Tibial nerve (tissue), 4 donors: ENCODE data around the gene RICTOR. TPM values are rescaled to one million over a fixed set of nuclear protein-coding genes. Genes with fewer than 3 reads are reported as not detected.
"Not testable (repeated sequence)": the region's sequence is repeated elsewhere in the genome, so short reads cannot be mapped to it uniquely, and the experiment has no call there.

Experiments used
- DNase-seq, 2 donors: peaks; one replicate each; pipeline ENCODE4 v3.0.0-alpha.2; 2019; ENCODE audit warnings: low spot score in 2 of 2
- H3K27ac ChIP-seq, 4 donors: fragments of 200-600 bp; sonication (generic) in 3 of 4; one replicate each; pipeline ENCODE4 v1.5.1; 2017 to 2019; ENCODE audit warnings: mild to moderate bottlenecking in 1 of 4
- H3K27me3 ChIP-seq, 2 donors: fragments of 200-600 bp; sonication (generic) in 1 of 2; one replicate each; pipeline versions ENCODE4 v1.5.1 to v1.6.0; 2017 to 2019
- H3K36me3 ChIP-seq, 3 donors: fragments of 200-600 bp; sonication (generic); one replicate each; pipeline ENCODE4 v1.5.1; 2018 to 2019
- H3K4me1 ChIP-seq, 4 donors: fragments of 200-600 bp; sonication (generic) in 3 of 4; one replicate each; pipeline ENCODE4 v1.5.1; 2017 to 2019
- H3K4me3 ChIP-seq, 4 donors: fragments of 200-600 bp; sonication (generic) in 3 of 4; one replicate each; pipeline ENCODE4 v1.5.1; 2017 to 2019; ENCODE audit warnings: mild to moderate bottlenecking in 1 of 4, moderate library complexity in 1 of 4
- H3K9me3 ChIP-seq, 4 donors: fragments of 200-600 bp; sonication (generic) in 3 of 4; one replicate each; pipeline ENCODE4 v1.5.1; 2017 to 2019
- EP300 ChIP-seq, 2 donors: sonication (generic); formaldehyde crosslinking; IDR thresholded peaks; one replicate each; pipeline ENCODE4 v1.6.1; 2017; ENCODE audit warnings: antibody characterized with exemption in 2 of 2, mild to moderate bottlenecking in 1 of 2
- POLR2A ChIP-seq, 2 donors: fragments of 450-650 bp; IDR thresholded peaks; one replicate each; pipeline ENCODE4 v1.6.1; 2017; ENCODE audit warnings: antibody characterized with exemption in 2 of 2, mild to moderate bottlenecking in 2 of 2, moderate library complexity in 2 of 2
- WGBS, 2 donors: methylation state at CpG; one replicate each; pipeline ENCODE4 v1.1.5; 2018; 5-methylcytosine and 5-hydroxymethylcytosine counted together
- total RNA-seq, 4 donors: library from RNA; depleted of rRNA; stranded (reverse); fragments of >200 nt; gene quantifications; one replicate each; pipeline ENCODE4 v1.1.0, GENCODE V29; 2016
- TF ChIP-seq, protein P1 (sequence below), 5 experiments: fragments of 200-600 bp in 3 of 5; fragments of 450-650 bp in 2 of 5; sonication (generic) in 3 of 5; IDR thresholded peaks; one replicate each; pipeline ENCODE4 v1.5.1; 2016 to 2019; ENCODE audit warnings: antibody characterized with exemption in 5 of 5, mild to moderate bottlenecking in 3 of 5, moderate library complexity in 2 of 5

RICTOR gene
- total RNA-seq, 4 donors from 2014 or later = 33.9 to 59.0 (median 44.3) TPM

DNA sequence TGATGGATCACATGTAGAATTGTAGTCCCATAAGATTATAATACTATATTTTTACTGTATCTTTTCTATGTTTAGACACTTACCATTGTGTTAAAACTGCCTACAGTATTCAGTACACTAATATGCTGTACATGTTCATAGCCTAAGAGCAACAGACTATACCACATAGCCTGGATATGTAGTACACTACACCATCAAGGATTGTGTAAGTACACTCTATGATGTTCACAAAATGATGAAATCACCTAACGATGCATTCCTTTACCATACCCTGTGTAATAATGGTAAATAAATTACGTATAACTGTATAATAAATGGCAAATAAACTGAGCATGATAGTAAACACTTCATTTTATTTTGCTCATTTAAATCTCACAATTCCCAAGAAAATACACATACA is 60.3 kb downstream of the RICTOR start:
- 93 to 99% methylated on average over 2 of the region's 2 CpGs for WGBS, 2 donors
- TF ChIP-seq, protein P1, sequence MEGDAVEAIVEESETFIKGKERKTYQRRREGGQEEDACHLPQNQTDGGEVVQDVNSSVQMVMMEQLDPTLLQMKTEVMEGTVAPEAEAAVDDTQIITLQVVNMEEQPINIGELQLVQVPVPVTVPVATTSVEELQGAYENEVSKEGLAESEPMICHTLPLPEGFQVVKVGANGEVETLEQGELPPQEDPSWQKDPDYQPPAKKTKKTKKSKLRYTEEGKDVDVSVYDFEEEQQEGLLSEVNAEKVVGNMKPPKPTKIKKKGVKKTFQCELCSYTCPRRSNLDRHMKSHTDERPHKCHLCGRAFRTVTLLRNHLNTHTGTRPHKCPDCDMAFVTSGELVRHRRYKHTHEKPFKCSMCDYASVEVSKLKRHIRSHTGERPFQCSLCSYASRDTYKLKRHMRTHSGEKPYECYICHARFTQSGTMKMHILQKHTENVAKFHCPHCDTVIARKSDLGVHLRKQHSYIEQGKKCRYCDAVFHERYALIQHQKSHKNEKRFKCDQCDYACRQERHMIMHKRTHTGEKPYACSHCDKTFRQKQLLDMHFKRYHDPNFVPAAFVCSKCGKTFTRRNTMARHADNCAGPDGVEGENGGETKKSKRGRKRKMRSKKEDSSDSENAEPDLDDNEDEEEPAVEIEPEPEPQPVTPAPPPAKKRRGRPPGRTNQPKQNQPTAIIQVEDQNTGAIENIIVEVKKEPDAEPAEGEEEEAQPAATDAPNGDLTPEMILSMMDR (IDR thresholded peaks at IDR 0.05) = no peak
- TF ChIP-seq POLR2A (IDR thresholded peaks at IDR 0.05) = no peak
- no peak for TF ChIP-seq EP300 (IDR thresholded peaks at IDR 0.05)
- no peak overlapping the region for H3K4me3 ChIP-seq
- no peak for DNase-seq
- peaks cover 0 to 35% (median 0%) of the 10 kb centered on the region in 3 donors for H3K36me3 ChIP-seq
- no peaks in the 10 kb centered on the region for H3K27me3 ChIP-seq
- H3K27ac ChIP-seq = peak overlapping the region in 1 of 4 donors; percentile 26
- peaks cover 0 to 20% (median 5%) of the 10 kb centered on the region in 4 donors for H3K4me1 ChIP-seq
- H3K9me3 ChIP-seq = peaks cover 0 to 16% (median 0%) of the 10 kb centered on the region in 4 donors

DNA sequence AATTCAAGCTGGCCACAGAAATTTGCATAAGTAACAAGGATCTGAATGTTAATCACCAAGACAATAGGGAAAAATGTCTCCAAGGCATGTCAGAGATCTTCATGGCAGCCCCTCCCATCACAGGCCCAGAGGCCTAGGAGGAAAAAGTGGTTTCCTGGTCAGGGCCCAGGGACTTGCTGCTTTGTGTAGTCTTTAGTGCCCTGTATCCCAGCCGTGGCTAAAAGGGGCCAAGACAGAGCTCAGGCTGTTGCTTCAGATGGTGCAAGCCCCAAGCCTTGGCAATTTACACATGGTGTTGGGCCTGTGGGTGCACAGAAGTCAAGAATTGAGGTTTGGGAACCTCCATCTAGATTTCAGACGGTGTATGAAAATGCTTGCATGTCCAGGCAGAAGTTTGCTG is 63.2 kb downstream of the RICTOR start:
- H3K9me3 ChIP-seq = peaks cover 0 to 16% (median 0%) of the 10 kb centered on the region in 4 donors
- H3K4me3 ChIP-seq, H3K27ac ChIP-seq, H3K27me3 ChIP-seq, DNase-seq: not testable (repeated sequence)
- 100% methylated on average over 2 of the region's 2 CpGs for WGBS, 2 donors
- peaks cover 0 to 29% (median 0%) of the 10 kb centered on the region in 3 donors for H3K36me3 ChIP-seq
- peaks cover 0 to 10% (median 5%) of the 10 kb centered on the region in 4 donors for H3K4me1 ChIP-seq

DNA sequence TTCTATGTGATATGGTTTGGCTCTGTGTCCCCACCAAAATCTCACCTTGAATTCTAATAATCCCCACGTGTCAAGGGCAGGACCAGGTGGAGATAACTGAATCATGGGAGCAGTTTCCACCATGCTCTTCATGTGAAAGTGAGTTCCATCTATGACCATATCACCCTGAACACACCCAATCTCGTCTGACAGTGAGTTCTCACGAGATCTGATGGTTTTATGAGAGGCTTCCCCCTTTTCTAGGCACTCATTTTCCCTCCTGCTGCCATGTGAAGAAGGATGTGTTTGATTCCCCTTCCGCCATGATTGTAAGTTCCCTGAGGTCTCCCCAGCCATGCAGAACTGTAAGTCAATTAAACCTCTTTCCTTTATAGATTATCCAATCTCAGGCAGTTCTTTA is 64.2 kb downstream of the RICTOR start:
- no peak for DNase-seq
- peaks cover 0 to 16% (median 0%) of the 10 kb centered on the region in 4 donors for H3K9me3 ChIP-seq
- 97% methylated on average over 4 of the region's 4 CpGs for WGBS, 2 donors
- TF ChIP-seq, protein P1 (IDR thresholded peaks at IDR 0.05) = no peak
- TF ChIP-seq EP300 (IDR thresholded peaks at IDR 0.05) = no peak
- no peak for TF ChIP-seq POLR2A (IDR thresholded peaks at IDR 0.05)
- peaks cover 0 to 2% (median under 1%) of the 10 kb centered on the region in 4 donors for H3K4me1 ChIP-seq
- no peaks in the 10 kb centered on the region for H3K27me3 ChIP-seq
- H3K27ac ChIP-seq = no peak overlapping the region
- peaks cover 0 to 29% (median 0%) of the 10 kb centered on the region in 3 donors for H3K36me3 ChIP-seq
- H3K4me3 ChIP-seq = no peak overlapping the region

DNA sequence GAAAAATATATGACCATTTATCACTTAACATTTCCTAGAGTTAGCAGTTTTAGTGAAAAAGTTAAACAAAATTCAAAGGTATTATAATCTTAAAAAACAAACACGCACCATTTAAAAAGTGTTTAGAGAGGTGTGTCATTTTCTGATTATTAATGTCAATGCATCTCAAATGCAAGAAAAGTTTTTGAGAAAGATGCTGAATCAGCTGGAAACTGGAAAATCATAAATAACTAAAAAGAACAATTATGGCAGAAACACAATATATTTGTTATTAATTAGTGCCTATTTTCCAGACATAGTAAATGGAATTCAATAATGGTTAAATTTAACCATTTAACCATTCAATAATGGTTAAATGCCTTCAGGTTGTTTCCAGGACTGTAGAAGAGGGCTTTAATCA is 64.9 kb downstream of the RICTOR start:
- DNase-seq = no peak
- TF ChIP-seq, protein P1 (IDR thresholded peaks at IDR 0.05) = no peak
- TF ChIP-seq POLR2A (IDR thresholded peaks at IDR 0.05) (no peak), EP300 (IDR thresholded peaks at IDR 0.05) (no peak)
- no peak overlapping the region for H3K4me3 ChIP-seq
- H3K27ac ChIP-seq = no peak overlapping the region
- H3K36me3 ChIP-seq = peaks cover 0 to 29% (median 0%) of the 10 kb centered on the region in 3 donors
- H3K4me1 ChIP-seq = no peaks in the 10 kb centered on the region
- peaks cover 0 to 16% (median 0%) of the 10 kb centered on the region in 4 donors for H3K9me3 ChIP-seq
- H3K27me3 ChIP-seq = no peaks in the 10 kb centered on the region
- 95 to 100% methylated on average over 1 of the region's 1 CpG for WGBS, 2 donors

DNA sequence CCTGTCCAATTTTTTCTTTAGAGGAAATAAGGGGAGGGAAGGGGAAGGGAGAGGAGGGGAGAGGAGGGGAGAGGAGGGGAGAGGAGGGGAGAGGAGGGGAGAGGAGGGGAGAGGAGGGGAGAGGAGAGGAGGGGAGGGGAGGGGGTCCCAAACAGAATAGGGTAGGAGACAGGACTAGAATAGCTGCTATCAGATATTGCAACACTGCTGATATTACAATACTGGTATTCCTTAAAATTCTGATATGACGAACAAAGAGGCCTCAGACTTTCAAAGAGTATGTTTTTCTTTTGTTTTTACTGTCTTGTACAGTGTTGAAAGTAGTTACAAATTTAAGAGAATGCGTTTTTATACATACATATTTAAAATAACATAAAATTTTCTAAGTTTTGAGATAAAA is 67.5 kb downstream of the RICTOR start:
- peaks cover 0 to 10% (median 0%) of the 10 kb centered on the region in 4 donors for H3K9me3 ChIP-seq
- DNase-seq = no peak
- peaks cover 0 to 19% (median 0%) of the 10 kb centered on the region in 3 donors for H3K36me3 ChIP-seq
- TF ChIP-seq, protein P1 (IDR thresholded peaks at IDR 0.05) = no peak
- no peak for TF ChIP-seq EP300 (IDR thresholded peaks at IDR 0.05)
- H3K4me3 ChIP-seq = no peak overlapping the region
- no peaks in the 10 kb centered on the region for H3K27me3 ChIP-seq
- H3K27ac ChIP-seq = no peak overlapping the region
- WGBS, 2 donors = 72 to 77% methylated on average over 2 of the region's 2 CpGs
- H3K4me1 ChIP-seq = no peaks in the 10 kb centered on the region
